ENCODE measurements around the gene NEGR1.
A peak's percentile ranks its signal among the peaks of the same experiment; 100 is the strongest.

NEGR1 gene

DNA sequence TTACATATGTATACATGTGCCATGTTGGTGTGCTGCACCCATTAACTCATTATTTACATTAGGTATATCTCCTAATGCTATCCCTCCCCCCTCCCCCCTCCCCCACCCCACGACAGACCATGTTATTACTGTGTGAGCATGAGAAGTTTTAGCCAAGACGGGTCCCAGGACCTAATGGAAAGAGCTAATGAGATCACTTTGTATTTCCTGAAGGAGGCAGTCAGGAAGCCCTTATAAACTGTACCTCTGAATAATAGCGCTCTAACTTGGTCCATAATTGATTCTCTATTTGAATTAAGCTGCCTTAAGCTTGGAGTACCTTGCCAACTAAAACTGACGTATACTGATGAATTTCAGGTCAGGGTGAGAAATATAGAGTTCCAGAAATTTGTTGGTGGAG is 4.1 kb upstream of the NEGR1 start:
- TF ChIP-seq CTCF (IDR thresholded peaks at IDR 0.05; ENCODE audit: extremely low read depth, insufficient read depth, missing control alignments): no peak
- DNase-seq (ENCODE audit: low spot score): no peak
- in situ Hi-C loops (cut with MboI; ENCODE audit: low pct_unique_long_range_greater_than_20kb, low sequenced_read_pairs, unreplicated experiment): no loop called here

DNA sequence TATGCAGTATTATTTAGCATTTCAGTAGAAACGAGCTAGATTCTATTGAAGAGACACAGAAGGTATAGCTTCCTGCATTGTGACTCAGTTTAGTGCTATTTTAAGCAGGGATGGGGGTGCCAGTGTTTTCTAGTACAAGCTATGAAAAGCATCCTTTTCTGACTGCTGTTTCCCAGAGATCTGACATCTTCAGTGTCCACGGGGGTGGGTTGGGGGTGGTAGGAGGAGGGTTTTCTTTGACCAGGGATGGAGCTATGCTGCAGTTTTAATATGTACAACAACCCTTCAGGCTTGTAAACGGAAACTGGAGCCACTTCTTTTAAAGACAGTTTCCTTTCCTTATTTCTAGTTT is 2.7 kb upstream of the NEGR1 start:
- TF ChIP-seq CTCF (IDR thresholded peaks at IDR 0.05; ENCODE audit: extremely low read depth, insufficient read depth, missing control alignments): no peak
- no peak for DNase-seq (ENCODE audit: low spot score)
- in situ Hi-C loops (cut with MboI; ENCODE audit: low pct_unique_long_range_greater_than_20kb, low sequenced_read_pairs, unreplicated experiment): no loop called here

- peak; percentile 19 for DNase-seq (ENCODE audit: low spot score)
- no peak for TF ChIP-seq CTCF (IDR thresholded peaks at IDR 0.05; ENCODE audit: extremely low read depth, insufficient read depth, missing control alignments)
- in situ Hi-C loops (cut with MboI; ENCODE audit: low pct_unique_long_range_greater_than_20kb, low sequenced_read_pairs, unreplicated experiment): no loop called here
Observed at GRCh38 chr1:72284348-72285073, 2.2 kb upstream of the NEGR1 start.

GRCh38 chr1:72284084-72284347 is 1.7 kb upstream of the NEGR1 start:
- in situ Hi-C loops (cut with MboI; ENCODE audit: low pct_unique_long_range_greater_than_20kb, low sequenced_read_pairs, unreplicated experiment): no loop called here

GRCh38 chr1:72283307-72284083 is 1.2 kb upstream of the NEGR1 start:
- no peak for TF ChIP-seq CTCF (IDR thresholded peaks at IDR 0.05; ENCODE audit: extremely low read depth, insufficient read depth, missing control alignments)
- DNase-seq (ENCODE audit: low spot score): no peak
- in situ Hi-C loops (cut with MboI; ENCODE audit: low pct_unique_long_range_greater_than_20kb, low sequenced_read_pairs, unreplicated experiment): no loop called here

More at GRCh38 chr1:72284084-72284347, 1.7 kb upstream of the NEGR1 start:
- TF ChIP-seq CTCF (IDR thresholded peaks at IDR 0.05; ENCODE audit: extremely low read depth, insufficient read depth, missing control alignments): no peak
- no peak for DNase-seq (ENCODE audit: low spot score)

GRCh38 chr1:72283022-72283306 is 625 bp upstream of the NEGR1 start:
- peak; percentile 9 for DNase-seq (ENCODE audit: low spot score)
- in situ Hi-C loops (cut with MboI; ENCODE audit: low pct_unique_long_range_greater_than_20kb, low sequenced_read_pairs, unreplicated experiment): no loop called here
- TF ChIP-seq CTCF (IDR thresholded peaks at IDR 0.05; ENCODE audit: extremely low read depth, insufficient read depth, missing control alignments): no peak

All from GM13977 (cell line).